ENCODE results near the gene PDZD2. TPM values are rescaled to one million over a fixed set of nuclear protein-coding genes. Genes with fewer than 3 reads are reported as not detected.
"Not testable (repeated sequence)": the region's sequence is repeated elsewhere in the genome, so short reads cannot be mapped to it uniquely, and the experiment has no call there.

The PDZD2 gene
- total RNA-seq, 3 donors from 2014 or later (not counting 1 experiment from before 2014, with no cell fraction given): 0.50 to 1.3 (median 0.66) TPM

- Mint-ChIP-seq H3K36me3 (no peaks in the 10 kb centered on the region), H3K9me3 (peaks cover 4% of the 10 kb centered on the region in 2 donors), H3K27ac (peak overlapping the region; percentile 18 to 27), H3K27me3 (ENCODE audit: low read depth in 2 of 2) (no peaks in the 10 kb centered on the region), H3K4me1 (peaks cover 22 to 41% of the 10 kb centered on the region in 2 donors), H3K4me3 (peak overlapping the region; percentile 51)
- H3K4me3 ChIP-seq (ENCODE audit: low read length): no peak overlapping the region
- intact Hi-C loops (cut with micrococcal nuclease): no loop called here
- TF ChIP-seq CTCF (IDR thresholded peaks at IDR 0.05): no peak
- ATAC-seq: no peak
- no peak for DNase-seq
- peaks cover 6% of the 10 kb centered on the region for H3K4me1 ChIP-seq (ENCODE audit: control insufficient read depth, insufficient read depth, low read length)
- 93% methylated on average over 2 of the region's 2 CpGs for WGBS (ENCODE audit: insufficient coverage)
- H3K36me3 ChIP-seq (ENCODE audit: control insufficient read depth, insufficient read depth, low read length): no peaks in the 10 kb centered on the region
- no peak overlapping the region for H3K27ac ChIP-seq (ENCODE audit: low read length)
- no peaks in the 10 kb centered on the region for H3K27me3 ChIP-seq (ENCODE audit: control insufficient read depth, insufficient read depth, low read length)
- H3K9me3 ChIP-seq (ENCODE audit: control insufficient read depth, insufficient read depth, low read length): peaks cover 2% of the 10 kb centered on the region
These were observed 121.0 kb downstream of the PDZD2 start for GRCh38 chr5:31759925-31760324.

DNA sequence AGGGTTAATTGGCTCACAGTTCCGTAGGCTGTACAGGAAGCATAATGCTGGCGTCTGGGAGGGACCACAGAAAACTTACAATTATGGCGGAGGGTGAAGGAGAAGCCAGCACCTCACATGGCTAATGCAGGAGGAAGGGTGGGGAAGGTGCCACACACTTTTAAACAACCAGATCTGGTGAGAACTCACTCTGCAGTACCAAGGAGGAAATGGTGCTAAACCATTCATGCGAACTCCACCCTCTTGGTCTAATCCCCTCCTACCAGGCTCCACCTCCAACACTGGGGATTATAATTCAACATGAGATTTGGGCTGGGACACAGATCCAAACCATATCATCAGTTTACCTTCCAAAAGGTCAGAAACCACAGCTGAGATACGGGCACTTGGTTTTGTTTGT, 122.9 kb downstream of the PDZD2 start:
- no peaks in the 10 kb centered on the region for H3K36me3 Mint-ChIP-seq
- H3K36me3 ChIP-seq (ENCODE audit: control insufficient read depth, insufficient read depth, low read length): no peaks in the 10 kb centered on the region
- H3K4me3 ChIP-seq (ENCODE audit: low read length): no peak overlapping the region
- H3K4me1 ChIP-seq (ENCODE audit: control insufficient read depth, insufficient read depth, low read length): peaks cover 6% of the 10 kb centered on the region
- TF ChIP-seq CTCF (IDR thresholded peaks at IDR 0.05): no peak
- no peak overlapping the region for H3K27ac ChIP-seq (ENCODE audit: low read length)
- no peaks in the 10 kb centered on the region for H3K27me3 ChIP-seq (ENCODE audit: control insufficient read depth, insufficient read depth, low read length)
- DNase-seq (no peak), ATAC-seq (peak; percentile 71 to 96 (median 95))
- intact Hi-C loops (cut with micrococcal nuclease): no loop called here
- no peaks in the 10 kb centered on the region for H3K27me3 Mint-ChIP-seq (ENCODE audit: low read depth in 2 of 2)
- WGBS (ENCODE audit: insufficient coverage): 36% methylated on average over 4 of the region's 5 CpGs
- H3K27ac Mint-ChIP-seq: peak overlapping the region; percentile 55 to 56
- H3K4me1 Mint-ChIP-seq: peaks cover 29 to 49% of the 10 kb centered on the region in 2 donors
- H3K9me3 ChIP-seq (ENCODE audit: control insufficient read depth, insufficient read depth, low read length): peaks cover 2% of the 10 kb centered on the region
- peaks cover 4% of the 10 kb centered on the region in 2 donors for H3K9me3 Mint-ChIP-seq
- H3K4me3 Mint-ChIP-seq: peak overlapping the region; percentile 69

GRCh38 chr5:31763424-31763823, 124.5 kb downstream of the PDZD2 start:
- ATAC-seq (no peak), DNase-seq (no peak)
- no peak for TF ChIP-seq CTCF (IDR thresholded peaks at IDR 0.05)
- no peak overlapping the region for H3K4me3 ChIP-seq (ENCODE audit: low read length)
- intact Hi-C loops (cut with micrococcal nuclease): no loop called here
- peaks cover 2% of the 10 kb centered on the region for H3K9me3 ChIP-seq (ENCODE audit: control insufficient read depth, insufficient read depth, low read length)
- 89% methylated on average over 6 of the region's 6 CpGs for WGBS (ENCODE audit: insufficient coverage)
- H3K4me1 ChIP-seq (ENCODE audit: control insufficient read depth, insufficient read depth, low read length): peaks cover 6% of the 10 kb centered on the region
- no peaks in the 10 kb centered on the region for H3K36me3 ChIP-seq (ENCODE audit: control insufficient read depth, insufficient read depth, low read length)
- Mint-ChIP-seq H3K4me1 (peaks cover 29 to 49% of the 10 kb centered on the region in 2 donors), H3K36me3 (no peaks in the 10 kb centered on the region), H3K9me3 (peaks cover 4% of the 10 kb centered on the region in 2 donors), H3K4me3 (no peak overlapping the region), H3K27ac (peak overlapping the region; percentile 55 to 56), H3K27me3 (ENCODE audit: low read depth in 2 of 2) (no peaks in the 10 kb centered on the region)
- no peak overlapping the region for H3K27ac ChIP-seq (ENCODE audit: low read length)
- no peaks in the 10 kb centered on the region for H3K27me3 ChIP-seq (ENCODE audit: control insufficient read depth, insufficient read depth, low read length)

GRCh38 chr5:31764687-31765086, 125.8 kb downstream of the PDZD2 start:
- H3K4me3 ChIP-seq (ENCODE audit: low read length); H3K36me3 Mint-ChIP-seq; H3K9me3 ChIP-seq (ENCODE audit: control insufficient read depth, insufficient read depth, low read length); H3K27me3 Mint-ChIP-seq (ENCODE audit: low read depth in 2 of 2); intact Hi-C loops (cut with micrococcal nuclease); H3K4me1 ChIP-seq (ENCODE audit: control insufficient read depth, insufficient read depth, low read length); ATAC-seq; H3K36me3 ChIP-seq (ENCODE audit: control insufficient read depth, insufficient read depth, low read length); DNase-seq; H3K27me3 ChIP-seq (ENCODE audit: control insufficient read depth, insufficient read depth, low read length); H3K9me3 Mint-ChIP-seq; H3K4me3 Mint-ChIP-seq; H3K27ac ChIP-seq (ENCODE audit: low read length): not testable (repeated sequence)
- peak overlapping the region in 1 of 2 donors; percentile 55 for H3K27ac Mint-ChIP-seq
- peaks cover 33 to 45% of the 10 kb centered on the region in 2 donors for H3K4me1 Mint-ChIP-seq
- 87% methylated on average over 14 of the region's 14 CpGs for WGBS (ENCODE audit: insufficient coverage)

Measured in natural killer cell (primary cell).